Right lobe of liver (tissue), 6 donors: Measurements from ENCODE around the gene INO80. TPM values are rescaled to one million over a fixed set of nuclear protein-coding genes. Genes with fewer than 3 reads are reported as not detected.

Source experiments
- ATAC-seq, 4 donors: fragments of 200-7000 bp; cut with Tn5 transposase; one replicate each; pipeline ENCODE4 v1.9.1; 2020; ENCODE audit warnings: mild to moderate bottlenecking in 4 of 4, moderate library complexity in 4 of 4
- DNase-seq, 3 donors: peaks; one replicate each; pipeline ENCODE4 v3.0.0-alpha.2; 2020
- H3K27ac ChIP-seq, 3 donors: fragments of 200-600 bp; one replicate each; pipeline ENCODE4 v1.8.0; 2022
- H3K27me3 ChIP-seq, 2 donors: fragments of 200-600 bp; one replicate each; pipeline ENCODE4 v1.8.0; 2022
- H3K36me3 ChIP-seq, 4 donors: fragments of 200-600 bp; sonication (generic) in 1 of 4; one replicate each; pipeline versions ENCODE4 v1.5.1 to v1.8.0; 2017 to 2022; ENCODE audit warnings: control low read depth in 1 of 4
- H3K4me1 ChIP-seq, 4 donors: fragments of 200-600 bp; sonication (generic) in 1 of 4; one replicate each; pipeline versions ENCODE4 v1.5.1 to v1.8.0; 2017 to 2022; ENCODE audit warnings: control low read depth in 1 of 4
- H3K4me3 ChIP-seq, 3 donors: fragments of 200-600 bp; one replicate each; pipeline ENCODE4 v1.8.0; 2022
- H3K9me3 ChIP-seq, 4 donors: fragments of 200-600 bp; sonication (generic) in 1 of 4; one replicate each; pipeline versions ENCODE4 v1.5.1 to v1.8.0; 2017 to 2022; ENCODE audit warnings: control low read depth in 1 of 4
- POLR2A ChIP-seq: fragments of 450-650 bp; IDR thresholded peaks from one replicate; pipeline ENCODE4 v1.6.1; 2017; ENCODE audit warnings: antibody characterized with exemption, mild to moderate bottlenecking
- WGBS: methylation state at CpG from one replicate; pipeline ENCODE4 v1.1.6; 2018; ENCODE audit warnings: low coverage, low lambda C conversion rate; ENCODE audit not compliant: insufficient coverage; ENCODE audit errors: missing lambda C conversion rate; 5-methylcytosine and 5-hydroxymethylcytosine counted together
- intact Hi-C, 2 donors: fragments of 100-400 bp; cut with DNase I; formaldehyde crosslinking; loops; one replicate each; pipeline versions ENCODE4 v1.11.2 to v1.14.1; 2022
- total RNA-seq, 6 experiments: library from RNA; depleted of rRNA in 2 of 6; stranded (reverse); fragments of >200 nt in 2 of 6; fragmentation: NEBNext Ultra II Directional in 3 of 6; extraction: Animal tissue kit (Norgen Biotek cat#: 25700) in 3 of 6; gene quantifications; one replicate each; pipeline versions ENCODE4 v1.1.0 to v1.2.4, GENCODE V29; 2016 to 2023
- TF ChIP-seq, protein P1 (sequence below), 4 donors: fragments of 200-600 bp in 3 of 4; fragments of 450-650 bp in 1 of 4; IDR thresholded peaks; one replicate each; pipeline versions ENCODE4 v1.5.1 to v1.8.0; 2016 to 2022; ENCODE audit warnings: antibody characterized with exemption in 4 of 4, mild to moderate bottlenecking in 2 of 4
- donor health status: DM: no; HTN: yes; CAD: no.
- donor health status: DM: no; HTN: no; CAD: no.
- donor health status: DM: no; HTN: no; CAD: no.
- donor health status: DM: no; HTN: yes; CAD: no.
- donor health status: DM: no; HTN: yes; CAD: no.

INO80 gene
- total RNA-seq, 6 experiments from 2014 or later = 7.8 to 12.5 (median 11.2) TPM

GRCh38 chr15:40991355-40991754 is 124.7 kb downstream of the INO80 start:
- 97% methylated on average over 3 of the region's 3 CpGs for WGBS
- Histone ChIP-seq H3K27me3 (no peaks in the 10 kb centered on the region), H3K4me3 (no peak overlapping the region), H3K4me1 (no peaks in the 10 kb centered on the region), H3K27ac (no peak overlapping the region), H3K9me3 (no peaks in the 10 kb centered on the region), H3K36me3 (peaks cover 0 to 38% (median 16%) of the 10 kb centered on the region in 4 donors)
- DNase-seq (no peak), ATAC-seq (no peak)
- intact Hi-C loops = no loop called here
- TF ChIP-seq, protein P1, sequence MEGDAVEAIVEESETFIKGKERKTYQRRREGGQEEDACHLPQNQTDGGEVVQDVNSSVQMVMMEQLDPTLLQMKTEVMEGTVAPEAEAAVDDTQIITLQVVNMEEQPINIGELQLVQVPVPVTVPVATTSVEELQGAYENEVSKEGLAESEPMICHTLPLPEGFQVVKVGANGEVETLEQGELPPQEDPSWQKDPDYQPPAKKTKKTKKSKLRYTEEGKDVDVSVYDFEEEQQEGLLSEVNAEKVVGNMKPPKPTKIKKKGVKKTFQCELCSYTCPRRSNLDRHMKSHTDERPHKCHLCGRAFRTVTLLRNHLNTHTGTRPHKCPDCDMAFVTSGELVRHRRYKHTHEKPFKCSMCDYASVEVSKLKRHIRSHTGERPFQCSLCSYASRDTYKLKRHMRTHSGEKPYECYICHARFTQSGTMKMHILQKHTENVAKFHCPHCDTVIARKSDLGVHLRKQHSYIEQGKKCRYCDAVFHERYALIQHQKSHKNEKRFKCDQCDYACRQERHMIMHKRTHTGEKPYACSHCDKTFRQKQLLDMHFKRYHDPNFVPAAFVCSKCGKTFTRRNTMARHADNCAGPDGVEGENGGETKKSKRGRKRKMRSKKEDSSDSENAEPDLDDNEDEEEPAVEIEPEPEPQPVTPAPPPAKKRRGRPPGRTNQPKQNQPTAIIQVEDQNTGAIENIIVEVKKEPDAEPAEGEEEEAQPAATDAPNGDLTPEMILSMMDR (IDR thresholded peaks at IDR 0.05) = no peak
- no peak for TF ChIP-seq POLR2A

- intact Hi-C loops = no loop called here
- H3K9me3 ChIP-seq = no peaks in the 10 kb centered on the region
- WGBS = 0% methylated on average over 1 of the region's 1 CpG
- no peak for TF ChIP-seq POLR2A
- TF ChIP-seq, protein P1 (IDR thresholded peaks at IDR 0.05) = no peak
- no peak overlapping the region for H3K4me3 ChIP-seq
- ATAC-seq (no peak), DNase-seq (no peak)
- no peak overlapping the region for H3K27ac ChIP-seq
- H3K27me3 ChIP-seq = no peaks in the 10 kb centered on the region
- no peaks in the 10 kb centered on the region for H3K4me1 ChIP-seq
- peaks cover 0 to 38% (median 14%) of the 10 kb centered on the region in 4 donors for H3K36me3 ChIP-seq
Observed at GRCh38 chr15:40990789-40991188, 125.3 kb downstream of the INO80 start.

DNA sequence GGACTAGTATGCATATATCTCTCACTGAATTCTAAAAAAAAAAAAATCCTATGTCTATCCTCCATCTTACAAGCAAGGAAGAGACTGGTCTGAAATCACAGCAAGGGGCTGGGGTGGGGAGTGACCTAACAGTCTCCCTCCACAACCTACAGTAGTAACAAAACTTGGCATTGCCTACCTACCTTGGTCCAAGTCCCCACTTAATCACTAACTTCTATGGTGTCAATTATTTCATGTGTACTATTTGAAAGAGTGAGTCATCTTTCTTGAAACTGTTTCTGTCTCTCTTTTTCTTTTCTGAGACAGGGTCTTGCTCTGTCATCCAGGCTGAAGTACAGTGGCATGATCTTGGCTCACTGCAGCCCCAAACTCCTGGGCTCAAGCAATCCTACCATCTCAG is 126.0 kb downstream of the INO80 start:
- no peak for DNase-seq
- ATAC-seq = no peak
- H3K27me3 ChIP-seq = no peaks in the 10 kb centered on the region
- no peak overlapping the region for H3K27ac ChIP-seq
- H3K9me3 ChIP-seq = no peaks in the 10 kb centered on the region
- H3K4me3 ChIP-seq = no peak overlapping the region
- TF ChIP-seq, protein P1 (IDR thresholded peaks at IDR 0.05) = no peak
- TF ChIP-seq POLR2A = no peak
- H3K4me1 ChIP-seq = no peaks in the 10 kb centered on the region
- intact Hi-C loops = no loop called here
- H3K36me3 ChIP-seq = peaks cover 0 to 38% (median 16%) of the 10 kb centered on the region in 4 donors

DNA sequence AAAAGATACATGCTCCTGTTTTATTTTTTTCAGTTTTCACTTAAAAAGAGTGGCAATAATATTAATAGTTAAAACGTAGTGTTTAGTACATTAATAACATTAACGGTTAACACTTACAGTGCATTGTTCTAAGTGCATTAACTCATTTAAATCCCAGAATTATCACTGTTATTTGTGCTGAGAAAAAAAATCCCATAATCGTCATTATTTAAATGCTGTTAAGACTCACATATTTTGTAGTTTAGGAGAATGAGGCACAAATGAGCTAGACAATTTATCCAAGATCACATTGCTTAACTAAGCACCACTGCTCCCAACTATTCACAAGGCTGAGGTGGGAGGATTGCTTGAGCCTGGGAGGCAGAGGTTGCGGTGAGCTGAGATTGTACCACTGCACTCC is 127.9 kb downstream of the INO80 start:
- H3K4me1 ChIP-seq = no peaks in the 10 kb centered on the region
- H3K36me3 ChIP-seq = peaks cover 10 to 46% (median 33%) of the 10 kb centered on the region in 4 donors
- H3K27ac ChIP-seq = no peak overlapping the region
- 98% methylated on average over 3 of the region's 4 CpGs for WGBS
- TF ChIP-seq, protein P1 (IDR thresholded peaks at IDR 0.05) = no peak
- no peak for TF ChIP-seq POLR2A
- H3K4me3 ChIP-seq = no peak overlapping the region
- intact Hi-C loops = no loop called here
- H3K9me3 ChIP-seq = no peaks in the 10 kb centered on the region
- ATAC-seq = no peak
- DNase-seq = no peak
- no peaks in the 10 kb centered on the region for H3K27me3 ChIP-seq

DNA sequence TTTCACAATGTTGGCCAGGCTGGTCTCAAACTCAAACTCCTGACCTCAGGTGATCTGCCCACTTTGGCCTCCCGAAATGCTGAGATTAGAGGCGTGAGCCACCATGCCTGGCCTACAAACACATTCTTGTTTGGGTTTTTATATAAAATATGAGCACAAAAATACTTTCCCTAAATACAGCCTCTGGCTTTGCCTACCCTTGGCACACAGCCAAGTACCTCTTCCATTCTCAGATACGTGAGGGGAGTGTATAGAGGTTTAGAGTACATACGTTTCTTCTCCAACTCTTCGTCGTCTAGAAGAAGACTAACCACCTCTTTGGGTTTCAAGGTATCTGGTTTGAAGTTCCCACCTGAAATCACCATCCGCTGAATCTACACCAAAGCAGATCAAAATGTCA is 129.3 kb downstream of the INO80 start:
- H3K36me3 ChIP-seq = peaks cover 10 to 60% (median 44%) of the 10 kb centered on the region in 4 donors
- no peak overlapping the region for H3K4me3 ChIP-seq
- intact Hi-C loops = no loop called here
- WGBS = 94% methylated on average over 7 of the region's 7 CpGs
- no peak overlapping the region for H3K27ac ChIP-seq
- TF ChIP-seq, protein P1 (IDR thresholded peaks at IDR 0.05) = no peak
- TF ChIP-seq POLR2A = no peak
- no peaks in the 10 kb centered on the region for H3K9me3 ChIP-seq
- no peaks in the 10 kb centered on the region for H3K4me1 ChIP-seq
- no peaks in the 10 kb centered on the region for H3K27me3 ChIP-seq
- no peak for ATAC-seq
- DNase-seq = no peak
